AG04450 (cell line): Measurements from ENCODE around the gene TENT5A. TPM values are rescaled to one million over a fixed set of nuclear protein-coding genes. Genes with fewer than 3 reads are reported as not detected.
"Not testable (repeated sequence)": the region's sequence is repeated elsewhere in the genome, so short reads cannot be mapped to it uniquely, and the experiment has no call there.

Experiments
- CTCF ChIA-PET: fragments of 300-600, 350-600 bp; formaldehyde crosslinking; extraction: SDS; loops from one replicate; lab custom pipeline; 2022; ENCODE audit warnings: antibody characterized with exemption, inconsistent platforms; lab: Charles Lee
- POLR2A ChIA-PET: fragments of 350-600 bp; formaldehyde crosslinking; extraction: SDS; loops from one replicate; lab custom pipeline; 2021; ENCODE audit warnings: antibody characterized with exemption, inconsistent platforms; lab: Yijun Ruan, JAX
- DNase-seq: peaks from one replicate; pipeline ENCODE4 v3.0.0-alpha.2; 2011; ENCODE audit warnings: low read depth, low spot score
- H3K27ac ChIP-seq: one replicate; pipeline ENCODE4 v1.5.1; 2012; ENCODE audit warnings: low read depth, low read length, control low read depth
- H3K27me3 ChIP-seq: one replicate; pipeline ENCODE4 v1.6.0; 2012; ENCODE audit warnings: low read length; ENCODE audit not compliant: control insufficient read depth, insufficient read depth
- H3K4me3 ChIP-seq: 2 replicates; pipeline ENCODE4 v1.5.1; 2011; ENCODE audit warnings: mild to moderate bottlenecking, low read depth, low read length, control low read depth
- H3K9me3 ChIP-seq: 2 replicates; pipeline ENCODE4 v1.5.1; 2012; ENCODE audit warnings: low read length; ENCODE audit not compliant: control insufficient read depth, insufficient read depth
- CTCF ChIP-seq: IDR thresholded peaks from 2 replicates; pipeline ENCODE4 v1.5.1; 2011; ENCODE audit warnings: low read depth, low read length, control low read depth, inconsistent platforms
- polyA plus RNA-seq: library from polyadenylated mRNA; depleted of rRNA; stranded (reverse); fragments of >200 nt; gene quantifications from 2 replicates; pipeline ENCODE4 v1.2.3, GENCODE V29; 2011

TENT5A gene
- polyA plus RNA-seq, 1 experiment = 14.0 TPM

DNA sequence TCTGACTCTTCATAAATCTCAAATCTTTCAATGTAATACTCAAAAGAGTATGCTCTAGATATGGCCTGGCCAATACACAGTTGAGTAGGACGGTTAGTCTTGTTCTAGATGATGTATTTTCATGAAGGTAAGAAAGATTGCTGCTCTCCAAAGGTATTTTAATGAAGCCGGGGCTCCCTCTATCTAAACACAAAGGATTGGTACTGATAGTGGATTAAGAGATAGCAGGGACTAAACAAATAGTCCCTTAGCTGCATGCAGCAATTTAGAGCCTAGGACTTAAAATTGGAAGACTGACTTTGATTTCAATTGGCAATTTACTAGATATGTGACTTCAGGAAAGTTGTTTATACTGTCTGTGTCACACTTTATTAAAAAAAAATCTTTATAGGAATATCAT is 31.4 kb upstream of the TENT5A start:
- H3K27ac ChIP-seq = no peak overlapping the region
- ChIA-PET POLR2A (no interaction called here), CTCF (no interaction called here)
- no peak for DNase-seq
- no peak overlapping the region for H3K4me3 ChIP-seq
- no peaks in the 10 kb centered on the region for H3K9me3 ChIP-seq
- no peak for TF ChIP-seq CTCF
- H3K27me3 ChIP-seq = no peaks in the 10 kb centered on the region

DNA sequence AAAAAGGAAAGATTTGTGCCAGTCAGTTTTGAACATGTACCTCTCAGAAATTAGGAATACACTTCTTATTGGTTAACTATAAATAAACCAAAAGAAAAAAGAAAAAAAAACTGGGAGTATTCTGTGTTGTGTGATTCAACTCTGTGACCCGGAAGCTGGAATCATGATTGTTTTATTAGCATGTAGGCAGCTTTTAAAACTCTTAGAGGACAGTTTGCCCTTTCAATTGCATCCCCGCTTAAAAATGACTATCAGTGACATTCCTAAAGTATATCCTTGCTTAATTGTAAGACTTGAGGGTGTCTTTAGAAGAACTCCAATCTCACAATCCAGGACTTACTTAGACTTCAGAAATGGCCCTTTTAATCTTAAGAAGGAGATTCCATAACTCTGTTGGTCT is 29.1 kb upstream of the TENT5A start:
- Histone ChIP-seq H3K27me3 (no peaks in the 10 kb centered on the region), H3K9me3 (no peaks in the 10 kb centered on the region), H3K4me3 (no peak overlapping the region), H3K27ac (no peak overlapping the region)
- ChIA-PET POLR2A (no interaction called here), CTCF (no interaction called here)
- DNase-seq = no peak
- TF ChIP-seq CTCF = no peak

- DNase-seq = no peak
- no peaks in the 10 kb centered on the region for H3K9me3 ChIP-seq
- no peak for TF ChIP-seq CTCF
- no peak overlapping the region for H3K27ac ChIP-seq
- ChIA-PET POLR2A (no interaction called here), CTCF (no interaction called here)
- H3K27me3 ChIP-seq = no peaks in the 10 kb centered on the region
- H3K4me3 ChIP-seq = no peak overlapping the region
Observed at GRCh38 chr6:81777586-81778268, 25.2 kb upstream of the TENT5A start.

- H3K9me3 ChIP-seq, CTCF ChIA-PET, H3K27ac ChIP-seq, H3K27me3 ChIP-seq, H3K4me3 ChIP-seq, DNase-seq, POLR2A ChIA-PET: not testable (repeated sequence)
Observed at GRCh38 chr6:81776219-81776618, 23.7 kb upstream of the TENT5A start.

- POLR2A ChIA-PET = no interaction called here
- no peak for TF ChIP-seq CTCF
Observed at GRCh38 chr6:81774542-81774941, 22.1 kb upstream of the TENT5A start.

More at GRCh38 chr6:81774542-81774941, 22.1 kb upstream of the TENT5A start:
- H3K27me3 ChIP-seq = no peaks in the 10 kb centered on the region
- CTCF ChIA-PET = no interaction called here
- no peaks in the 10 kb centered on the region for H3K9me3 ChIP-seq
- no peak for DNase-seq
- no peak overlapping the region for H3K27ac ChIP-seq
- no peak overlapping the region for H3K4me3 ChIP-seq
